Erythroblast (primary cell): ENCODE measurements around the gene S1PR1.
"Not testable (repeated sequence)": the region's sequence is repeated elsewhere in the genome, so short reads cannot be mapped to it uniquely, and the experiment has no call there.

Experiments
- DNase-seq, 2 experiments: peaks; one replicate each; lab custom pipeline; 2025; lab: John Stamatoyannopoulos, UW
- GATA1 ChIP-seq: IDR thresholded peaks from 2 replicates; pipeline ENCODE4 v1.6.1; 2011; ENCODE audit warnings: low read depth, mild to moderate bottlenecking, control low read depth, low read length, moderate library complexity
- POLR2A ChIP-seq: IDR thresholded peaks from 2 replicates; pipeline ENCODE4 v1.6.1; 2011; ENCODE audit warnings: mild to moderate bottlenecking, low read length

S1PR1 gene

DNA sequence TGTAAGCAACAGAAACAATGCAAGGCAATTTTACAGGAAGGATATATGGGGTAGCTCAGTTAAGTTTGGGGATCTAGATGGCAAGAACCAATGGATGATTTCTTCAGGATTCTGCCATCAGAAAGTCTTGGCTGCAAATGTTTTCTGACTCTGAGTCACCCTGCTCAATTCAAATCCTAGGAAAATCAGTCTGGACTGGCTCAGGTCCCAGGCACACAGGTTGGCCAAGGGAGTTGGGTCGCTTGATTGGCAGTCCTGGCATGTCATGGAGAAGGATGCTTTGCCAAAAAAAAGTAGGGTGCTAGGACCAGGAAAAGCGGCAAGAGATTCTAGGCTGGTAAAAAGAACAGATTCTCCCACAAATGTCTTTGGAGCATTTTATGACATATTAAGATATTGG lies 28.9 kb upstream of the S1PR1 start:
- TF ChIP-seq GATA1 (no peak), POLR2A (no peak)

DNA sequence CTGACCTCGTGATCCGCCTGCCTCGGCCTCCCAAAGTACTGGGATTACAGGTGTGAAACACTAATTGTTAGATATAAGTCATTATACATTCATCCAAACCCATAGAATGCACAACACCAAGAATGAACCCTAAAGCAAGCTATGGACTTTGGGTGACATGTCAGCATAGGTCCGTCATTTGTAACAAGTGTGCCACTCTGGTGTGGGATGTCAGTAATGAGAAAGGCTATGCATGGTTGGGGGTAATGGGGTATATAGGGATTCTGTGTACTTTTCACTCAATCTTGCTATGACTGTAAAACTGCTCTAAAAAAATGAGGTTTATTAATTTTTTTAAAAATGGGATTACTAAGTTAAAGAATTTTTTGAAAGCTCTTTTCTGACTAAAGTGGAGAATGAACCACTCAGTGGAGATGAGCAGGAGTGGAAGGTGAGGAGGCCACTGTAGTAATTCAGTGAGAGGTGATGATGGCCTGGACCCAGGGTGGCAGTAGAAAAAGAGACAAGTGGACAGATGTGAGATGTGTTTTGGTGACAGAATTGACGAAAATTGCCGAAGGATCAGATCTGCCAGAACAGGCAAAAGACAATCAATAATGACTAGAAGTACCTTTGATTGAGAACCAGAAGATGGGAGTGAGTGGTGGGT lies 21.3 kb upstream of the S1PR1 start:
- no peak for TF ChIP-seq POLR2A
- TF ChIP-seq GATA1, result no peak
- no peak for DNase-seq

More for the DNA sequence above, 28.9 kb upstream of the S1PR1 start:
- no peak for DNase-seq

DNA sequence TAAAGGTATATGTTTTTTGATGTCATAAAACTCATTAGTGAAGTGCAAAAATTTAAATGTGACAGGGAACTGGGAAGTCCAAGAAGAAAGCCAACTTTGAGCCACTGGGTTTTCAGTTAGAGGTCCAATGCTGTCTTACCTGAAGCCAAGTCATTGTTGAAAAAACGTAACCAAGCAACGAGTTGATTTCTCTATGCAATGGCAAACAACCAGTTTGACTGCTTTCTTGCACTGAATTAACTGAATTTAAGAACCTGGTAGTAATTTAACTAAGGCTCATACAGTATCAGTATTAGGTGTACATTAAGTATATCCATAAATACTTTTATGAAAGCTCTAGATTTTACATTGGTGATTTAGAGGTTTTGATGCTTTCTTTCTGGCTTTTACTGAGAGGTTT lies 20.2 kb upstream of the S1PR1 start:
- TF ChIP-seq POLR2A (no peak), GATA1 (no peak)
- no peak for DNase-seq

DNA sequence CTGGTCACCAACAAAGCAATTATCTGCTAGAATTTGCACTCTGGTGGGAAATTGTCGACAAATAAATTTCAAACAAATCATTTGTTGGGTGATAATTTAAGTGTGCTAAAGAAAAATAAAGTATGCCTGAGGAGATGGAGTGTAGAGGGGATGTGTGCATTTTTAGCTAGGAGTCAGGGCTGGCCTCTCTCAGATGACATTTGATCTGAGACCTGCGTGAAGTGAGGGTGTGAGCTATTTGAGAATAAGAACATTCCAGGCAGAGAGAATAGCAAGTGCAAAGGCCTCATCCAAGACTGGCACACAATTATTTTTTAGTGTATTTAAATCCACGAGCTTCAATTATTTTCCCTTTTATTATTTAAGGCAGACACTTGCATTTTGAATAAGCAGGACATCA lies 19.7 kb upstream of the S1PR1 start:
- TF ChIP-seq POLR2A (no peak), GATA1 (no peak)

DNA sequence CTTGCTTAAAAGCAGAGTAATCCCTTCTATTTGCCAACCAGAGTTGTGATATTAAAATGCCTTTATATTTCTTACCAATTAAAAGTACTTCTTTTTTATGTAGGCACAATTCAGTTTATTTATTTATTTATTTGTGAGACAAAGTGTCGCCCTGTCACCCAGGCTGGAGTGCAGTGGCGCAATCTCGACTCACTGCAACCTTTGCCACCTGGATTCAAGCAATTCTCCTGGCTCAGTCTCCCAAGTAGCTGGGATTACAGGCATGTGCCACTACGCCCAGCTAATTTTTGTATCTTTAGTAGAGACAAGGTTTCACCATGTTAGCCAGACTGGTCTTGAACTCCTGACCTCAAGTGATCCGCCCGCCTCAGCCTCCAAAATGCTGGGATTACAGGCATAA lies 17.9 kb upstream of the S1PR1 start:
- DNase-seq, result not testable (repeated sequence)

More for the DNA sequence above, 19.7 kb upstream of the S1PR1 start:
- no peak for DNase-seq

DNA sequence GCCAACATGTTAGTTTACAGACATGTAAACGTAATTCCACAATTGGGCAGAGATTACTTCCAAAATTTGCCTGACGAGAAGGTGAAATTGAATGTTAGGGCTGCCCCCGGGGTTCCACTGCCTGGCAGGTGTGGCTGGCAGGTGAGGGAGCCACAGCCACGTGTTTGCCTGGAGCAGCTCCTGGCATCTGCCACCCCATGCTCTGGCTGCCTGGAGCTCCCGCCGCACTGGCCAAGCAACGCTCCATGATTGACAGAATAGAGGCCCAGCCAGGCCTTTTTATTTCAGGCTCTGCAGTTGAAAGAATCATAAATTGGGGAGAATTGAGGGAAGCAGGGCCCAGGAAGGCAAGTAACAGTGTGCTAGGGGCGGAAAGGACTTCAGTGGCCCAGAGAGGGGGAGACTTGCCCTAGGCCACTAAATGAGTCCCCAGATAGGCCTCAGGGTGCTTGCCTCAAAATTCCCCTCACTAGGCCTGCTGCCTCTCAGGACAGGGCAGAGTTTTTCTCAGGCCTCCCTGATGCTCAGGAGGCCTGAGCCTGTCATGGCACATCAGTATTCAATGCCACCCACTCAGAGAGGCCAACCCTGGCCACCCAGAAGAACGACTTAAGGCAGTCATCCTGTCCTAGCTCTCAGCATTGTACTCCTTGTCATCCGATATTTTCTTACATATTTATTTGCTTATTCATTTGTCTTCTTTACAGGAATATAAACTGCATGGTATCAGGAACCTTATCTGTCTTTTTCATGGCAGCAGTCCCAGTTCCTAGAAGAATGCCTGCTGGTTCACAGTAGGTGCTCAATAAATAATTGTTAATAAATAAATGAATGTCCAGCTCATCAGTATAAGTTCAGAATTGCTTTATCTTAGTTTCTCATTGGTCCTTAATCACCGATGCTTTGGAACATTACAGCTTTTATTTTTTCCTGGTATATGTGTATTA lies 16.6 kb upstream of the S1PR1 start:
- TF ChIP-seq GATA1 (no peak), POLR2A (no peak)
- DNase-seq, result no peak

DNA sequence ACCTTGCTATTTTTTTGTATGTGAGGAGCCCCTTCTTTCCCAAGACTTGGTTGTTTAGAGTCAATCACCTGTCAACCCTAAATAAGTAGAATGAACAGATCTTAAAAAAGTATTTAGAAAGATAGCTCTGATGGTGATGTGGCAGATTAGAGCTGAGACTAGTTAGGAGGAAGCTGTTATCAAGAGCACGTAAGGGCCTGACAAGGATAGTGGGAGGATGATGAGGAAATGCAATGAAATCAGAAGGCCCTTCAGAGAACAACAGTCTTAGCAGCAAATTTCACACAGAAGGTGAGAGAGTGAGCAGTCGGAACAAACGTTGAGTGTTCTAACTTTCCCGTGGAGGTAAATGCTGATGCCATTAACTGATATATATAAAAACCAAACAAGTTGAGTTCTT lies 15.9 kb upstream of the S1PR1 start:
- TF ChIP-seq GATA1, result no peak
- no peak for TF ChIP-seq POLR2A
- peak in 1 of 2 experiments; percentile 15 for DNase-seq

DNA sequence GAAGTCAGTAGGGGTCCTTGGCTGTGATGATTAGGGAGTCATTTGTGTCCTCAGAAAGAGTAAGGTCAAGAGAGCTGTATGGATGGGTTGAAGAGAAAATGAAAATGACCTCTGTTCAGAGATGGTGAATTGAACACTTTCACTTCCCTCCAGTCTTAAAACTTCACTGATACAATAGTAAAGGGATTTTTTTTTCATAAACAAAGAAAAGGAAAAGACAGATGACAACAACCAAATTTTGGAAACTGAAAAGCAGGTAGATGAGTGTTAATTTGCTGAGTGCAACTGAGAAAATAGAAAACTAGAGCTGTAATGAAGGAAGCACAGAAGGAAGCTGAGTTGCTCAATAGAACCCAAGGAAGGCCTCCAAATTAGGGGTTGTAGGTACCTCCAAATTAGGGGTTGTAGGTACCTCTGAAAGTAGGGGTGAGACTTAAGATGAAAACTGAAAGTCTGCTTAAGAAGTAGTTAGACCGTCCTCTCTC lies 14.8 kb upstream of the S1PR1 start:
- no peak for DNase-seq
- TF ChIP-seq POLR2A (no peak), GATA1 (no peak)

DNA sequence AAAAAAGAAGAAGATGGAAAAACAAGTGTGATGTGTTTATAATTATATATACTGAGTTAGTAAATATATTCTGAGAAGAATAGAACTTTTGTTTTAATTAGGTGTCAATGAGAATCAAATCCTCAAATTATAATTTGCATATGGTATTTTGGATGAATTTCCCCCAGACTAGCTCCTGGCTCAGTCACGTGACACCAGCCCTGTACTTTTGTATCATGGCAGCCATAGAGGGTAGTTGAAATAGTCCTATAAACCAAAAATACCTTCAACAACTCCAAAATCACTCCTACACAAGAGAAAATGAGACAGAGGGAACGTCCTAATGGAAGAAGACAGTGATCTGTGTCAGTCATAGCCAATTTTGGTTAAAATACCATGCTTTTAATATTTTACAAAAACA lies 9.0 kb upstream of the S1PR1 start:
- DNase-seq, result no peak
- TF ChIP-seq POLR2A (no peak), GATA1 (no peak)

DNA sequence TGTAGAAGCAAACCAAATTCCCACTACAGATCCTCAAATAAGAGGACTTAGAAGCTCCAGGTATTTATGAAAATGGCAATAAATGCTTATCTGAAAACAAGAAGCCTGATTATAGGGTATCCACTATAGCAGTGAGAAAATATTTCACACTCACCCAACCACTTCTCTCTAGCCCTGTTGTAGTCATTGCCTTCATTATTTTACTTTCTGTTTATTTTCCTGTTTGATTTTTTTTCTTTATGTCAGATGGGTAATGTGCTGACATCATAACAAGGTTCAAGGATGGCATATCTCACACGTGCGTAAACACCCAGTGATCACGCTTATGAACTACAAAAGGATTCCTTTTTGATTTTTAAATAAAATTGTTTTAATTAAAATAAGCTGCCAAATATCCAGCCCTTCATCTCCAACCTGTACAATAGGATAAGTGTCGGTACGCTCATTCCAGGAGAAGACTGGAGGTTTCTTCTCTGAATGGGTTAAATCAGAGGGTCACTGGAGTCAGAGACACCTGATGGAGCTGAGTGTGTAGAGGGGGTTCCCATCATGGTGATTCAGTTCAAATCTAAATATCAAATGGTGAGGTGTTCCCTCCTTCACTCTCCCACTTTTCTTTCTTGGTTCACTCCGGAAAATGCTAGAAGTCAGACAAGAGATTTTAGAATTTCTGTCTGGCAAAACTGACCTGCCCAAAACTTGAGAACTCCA lies 8.2 kb upstream of the S1PR1 start:
- TF ChIP-seq GATA1 (no peak), POLR2A (no peak)
- DNase-seq, result no peak

DNA sequence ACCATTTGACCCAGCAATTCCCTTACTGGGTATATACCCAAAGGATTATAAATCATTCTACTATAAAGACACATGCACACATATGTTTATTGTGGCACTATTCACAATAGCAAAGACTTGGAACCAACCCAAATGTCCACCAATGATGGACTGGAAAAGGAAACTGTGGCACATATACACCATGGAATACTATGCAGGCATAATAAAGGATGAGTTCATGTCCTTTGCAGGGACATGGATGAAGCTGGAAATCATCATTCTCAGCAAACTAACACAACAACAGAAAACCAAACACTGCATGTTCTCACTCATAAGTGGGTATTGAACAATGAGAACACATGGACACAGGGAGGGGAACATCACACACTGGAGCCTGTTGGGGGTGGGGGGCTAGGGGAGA lies 4.6 kb upstream of the S1PR1 start:
- DNase-seq, result not testable (repeated sequence)

DNA sequence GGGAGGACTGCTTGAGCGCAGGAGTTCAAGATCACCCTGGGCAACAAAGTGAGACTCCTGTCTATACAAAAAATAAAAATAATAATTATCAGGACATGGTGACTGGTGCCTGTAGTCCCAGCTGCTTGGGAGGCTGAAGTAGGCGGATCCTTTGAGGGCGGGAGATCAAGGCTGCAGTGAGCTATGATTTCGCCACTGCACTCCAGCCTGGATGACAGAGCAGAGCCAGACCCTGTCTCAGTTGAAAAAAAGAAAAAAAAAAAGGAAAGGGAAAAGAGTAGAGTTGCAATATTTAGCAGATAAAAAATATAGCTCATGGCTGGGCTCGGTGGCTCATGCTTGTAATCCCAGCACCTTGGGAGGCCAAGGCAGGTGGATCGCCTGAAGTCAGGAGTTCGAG lies 3.3 kb upstream of the S1PR1 start:
- no peak for DNase-seq
- TF ChIP-seq GATA1 (no peak), POLR2A (no peak)

DNA sequence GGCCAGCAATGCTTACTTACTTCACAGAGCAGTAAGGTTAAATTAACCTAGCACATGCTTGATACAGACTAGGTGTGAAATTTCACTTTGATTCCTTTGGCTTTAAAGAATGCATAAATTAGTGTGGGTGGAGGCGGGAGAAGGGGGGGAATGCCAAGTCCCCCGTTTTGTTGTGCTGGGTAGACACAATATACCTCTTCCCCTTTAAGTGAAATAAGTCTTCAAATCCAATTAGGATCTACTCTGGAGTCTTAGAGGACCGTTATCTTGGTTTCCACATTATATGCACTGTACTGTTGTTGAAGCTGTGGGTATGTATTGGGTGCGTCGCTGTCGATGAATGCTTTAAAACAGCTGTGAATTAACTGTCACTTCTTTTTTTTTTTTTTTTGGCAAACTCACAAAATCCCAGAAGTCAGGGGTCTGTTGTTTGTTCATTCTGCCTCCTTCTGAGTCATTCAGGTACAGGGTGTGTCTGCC lies 1.6 kb upstream of the S1PR1 start:
- DNase-seq, result no peak
- TF ChIP-seq POLR2A (no peak), GATA1 (no peak)
